ENCODE results near the gene NR1I2. TPM values are rescaled to one million over a fixed set of nuclear protein-coding genes. Genes with fewer than 3 reads are reported as not detected.

Gene NR1I2
- 0.07 TPM for total RNA-seq (2021; ENCODE audit: unreplicated experiment)
- not detected in 2 replicates for polyA plus RNA-seq (2012)
- not detected for Bru-seq, nascent RNA
- percentile 12 among the genes with signal in this experiment for BruChase-seq, experiment 1, labeled RNA remaining after a 6-hour chase
- BruChase-seq, experiment 2, labeled RNA remaining after a 2-hour chase, result percentile 6 among the genes with signal in this experiment
- long read RNA-seq, result 0 reads

DNA sequence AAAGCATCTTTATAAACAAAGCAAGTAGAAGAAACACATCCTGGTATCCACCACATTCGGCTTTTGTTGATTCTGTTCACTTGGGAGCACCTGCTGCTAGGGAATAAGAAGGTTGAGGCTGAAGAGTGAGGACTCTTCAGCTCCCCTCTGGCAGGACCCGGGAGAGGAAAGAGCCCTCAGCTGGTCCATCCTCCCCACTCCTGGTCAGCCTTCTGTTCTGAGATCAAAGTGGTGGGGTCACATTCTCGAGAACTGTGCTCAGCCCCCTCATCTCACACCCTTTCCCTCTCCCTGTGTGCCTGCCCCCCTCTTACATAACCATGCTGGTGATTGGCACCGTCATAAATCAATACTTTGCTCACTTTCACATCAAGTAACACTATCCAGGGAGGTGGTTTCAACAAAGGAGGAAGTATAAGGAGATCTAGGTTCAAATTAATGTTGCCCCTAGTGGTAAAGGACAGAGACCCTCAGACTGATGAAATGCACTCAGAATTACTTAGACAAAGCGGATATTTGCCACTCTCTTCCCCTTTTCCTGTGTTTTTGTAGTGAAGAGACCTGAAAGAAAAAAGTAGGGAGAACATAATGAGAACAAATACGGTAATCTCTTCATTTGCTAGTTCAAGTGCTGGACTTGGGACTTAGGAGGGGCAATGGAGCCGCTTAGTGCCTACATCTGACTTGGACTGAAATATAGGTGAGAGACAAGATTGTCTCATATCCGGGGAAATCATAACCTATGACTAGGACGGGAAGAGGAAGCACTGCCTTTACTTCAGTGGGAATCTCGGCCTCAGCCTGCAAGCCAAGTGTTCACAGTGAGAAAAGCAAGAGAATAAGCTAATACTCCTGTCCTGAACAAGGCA lies at the start of gene NR1I2:
TSS of gene NR1I2 (plus strand) at position 772 of the 869 bp plus-strand sequence.
- TF ChIP-seq CTCF (IDR thresholded peaks at IDR 0.05 in 2 of 3, conservative IDR thresholded peaks at IDR 0.05 in 1 of 3; ENCODE audit: borderline replicate concordance in 1 of 3, insufficient read depth in 1 of 3, low read depth in 2 of 3, low read length in 2 of 3) (0 out of 6 replicates have a peak, but pooled peaks of 1 of the 3 experiments have one; percentile 5), EZH2phosphoT487 (IDR thresholded peaks at IDR 0.05; ENCODE audit: borderline replicate concordance) (no peak)
- ChIA-PET CTCF (no interaction called here), POLR2A (no interaction called here), RAD21 (ENCODE audit: low non-redundant PET in 1 of 2, low total read pairs in 2 of 2, uncharacterized antibody in 2 of 2, unreplicated experiment in 2 of 2) (no interaction called here)
- Histone ChIP-seq H3K4me1 (ENCODE audit: control insufficient read depth in 1 of 2, insufficient read depth in 2 of 2, low read length in 2 of 2) (no peaks in the 10 kb centered on the region), H3K79me2 (ENCODE audit: insufficient read depth, low read length) (no peaks in the 10 kb centered on the region), H3K27ac (ENCODE audit: low read depth, low read length) (no peak within 1 kb of the TSS), H3K9me3 (ENCODE audit: control insufficient read depth in 1 of 2, insufficient read depth in 1 of 2, low read depth in 1 of 2, low read length in 2 of 2) (0 out of 4 replicates have a peak, but pooled peaks cover 0 to 2% of the 10 kb centered on the region in 2 experiments), H4K20me1 (ENCODE audit: insufficient read depth) (no peaks in the 10 kb centered on the region), H3K9ac (ENCODE audit: low read length) (no peak within 1 kb of the TSS), H3K4me2 (ENCODE audit: low read length) (no peak within 1 kb of the TSS), H3K27me3 (ENCODE audit: insufficient read depth, low read length) (no peaks in the 10 kb centered on the region), H3K4me3 (replicated peaks in 1 of 2; ENCODE audit: low read depth in 1 of 2, low read length in 2 of 2) (no peak within 1 kb of the TSS), H3K36me3 (ENCODE audit: control insufficient read depth in 1 of 2, insufficient read depth in 2 of 2, low read length in 2 of 2) (no peaks in the 10 kb centered on the region), H2AFZ (ENCODE audit: low read depth, low read length, poor library complexity, severe bottlenecking) (no peak within 1 kb of the TSS), H3K9me2 (ENCODE audit: insufficient read depth) (no peaks in the 10 kb centered on the region)
- no TSS peak for BruUV-seq (replicated peaks)
- intact Hi-C loops (cut with micrococcal nuclease), result no loop called here
- ATAC-seq, result no peak
- DNase-seq (ENCODE audit: low read depth, low spot score), result no peak

- Histone ChIP-seq H3K79me2 (ENCODE audit: insufficient read depth, low read length) (no peaks in the 10 kb centered on the region), H2AFZ (ENCODE audit: low read depth, low read length, poor library complexity, severe bottlenecking) (no peak overlapping the region), H4K20me1 (ENCODE audit: insufficient read depth) (no peaks in the 10 kb centered on the region), H3K4me2 (ENCODE audit: low read length) (no peak overlapping the region), H3K4me1 (ENCODE audit: control insufficient read depth in 1 of 2, insufficient read depth in 2 of 2, low read length in 2 of 2) (no peaks in the 10 kb centered on the region), H3K9me2 (ENCODE audit: insufficient read depth) (no peaks in the 10 kb centered on the region), H3K27me3 (ENCODE audit: insufficient read depth, low read length) (no peaks in the 10 kb centered on the region), H3K9me3 (ENCODE audit: control insufficient read depth in 1 of 2, insufficient read depth in 1 of 2, low read depth in 1 of 2, low read length in 2 of 2) (no peaks in the 10 kb centered on the region), H3K27ac (ENCODE audit: low read depth, low read length) (no peak overlapping the region), H3K9ac (ENCODE audit: low read length) (no peak overlapping the region), H3K4me3 (replicated peaks in 1 of 2; ENCODE audit: low read depth in 1 of 2, low read length in 2 of 2) (no peak overlapping the region), H3K36me3 (ENCODE audit: control insufficient read depth in 1 of 2, insufficient read depth in 2 of 2, low read length in 2 of 2) (no peaks in the 10 kb centered on the region)
- DNase-seq (ENCODE audit: low read depth, low spot score) (no peak), ATAC-seq (no peak)
- intact Hi-C loops (cut with micrococcal nuclease), result no loop called here
- ChIA-PET POLR2A (no interaction called here), RAD21 (ENCODE audit: low non-redundant PET in 1 of 2, low total read pairs in 2 of 2, uncharacterized antibody in 2 of 2, unreplicated experiment in 2 of 2) (no interaction called here), CTCF (no interaction called here)
- no TSS peak for BruUV-seq (replicated peaks)
- TF ChIP-seq ZNF274 (IDR thresholded peaks at IDR 0.05; ENCODE audit: low read depth, low read length), result no peak
- no peak for TF ChIP-seq POLR2A (IDR thresholded peaks at IDR 0.05; ENCODE audit: borderline replicate concordance, extremely low read depth, insufficient read depth, insufficient read length)
- TF ChIP-seq CTCF (IDR thresholded peaks at IDR 0.05 in 2 of 3, conservative IDR thresholded peaks at IDR 0.05 in 1 of 3; ENCODE audit: borderline replicate concordance in 1 of 3, insufficient read depth in 1 of 3, low read depth in 2 of 3, low read length in 2 of 3), result no peak
- TF ChIP-seq RAD21 (IDR thresholded peaks at IDR 0.05; ENCODE audit: low read depth), result no peak
- TF ChIP-seq SIN3A (IDR thresholded peaks at IDR 0.05; ENCODE audit: low read depth), result no peak
- TF ChIP-seq ZFX (IDR thresholded peaks at IDR 0.05), result no peak
These were observed 48.1 kb upstream of the NR1I2 start for GRCh38 chr3:119733812-119734211.

Data from HCT116 (cell line).